SKM-1 treated with dmso at 0.1 percent for 144 hours (cell line): ENCODE results near the gene PXYLP1.

ENCODE experiments used
- DNase-seq: peaks from one replicate; lab custom pipeline; 2025; ENCODE audit not compliant: unreplicated experiment; lab: John Stamatoyannopoulos, UW

The PXYLP1 gene

GRCh38 chr3:141320399-141321108, 88.9 kb downstream of the PXYLP1 start:
- DNase-seq = no peak

- no peak for DNase-seq
These were observed 89.5 kb downstream of the PXYLP1 start for GRCh38 chr3:141321109-141321497.

GRCh38 chr3:141323936-141324704, 92.5 kb downstream of the PXYLP1 start:
- DNase-seq = no peak

- no peak for DNase-seq
These were observed 94.5 kb downstream of the PXYLP1 start for GRCh38 chr3:141326123-141326522.

GRCh38 chr3:141326626-141327025, 95.0 kb downstream of the PXYLP1 start:
- no peak for DNase-seq

GRCh38 chr3:141328286-141329166, 96.9 kb downstream of the PXYLP1 start:
- DNase-seq = no peak

- no peak for DNase-seq
These were observed 98.6 kb downstream of the PXYLP1 start for GRCh38 chr3:141330235-141330634.

- no peak for DNase-seq
These were observed 99.2 kb downstream of the PXYLP1 start for GRCh38 chr3:141330718-141331376.

- no peak for DNase-seq
These were observed 100.0 kb downstream of the PXYLP1 start for GRCh38 chr3:141331377-141332318.

- no peak for DNase-seq
These were observed 100.8 kb downstream of the PXYLP1 start for GRCh38 chr3:141332416-141332815.

- DNase-seq = no peak
These were observed 102.4 kb downstream of the PXYLP1 start for GRCh38 chr3:141333836-141334626.

- DNase-seq = no peak
These were observed 103.1 kb downstream of the PXYLP1 start for GRCh38 chr3:141334627-141335250.

- DNase-seq = no peak
These were observed 104.0 kb downstream of the PXYLP1 start for GRCh38 chr3:141335531-141336061.

- no peak for DNase-seq
These were observed 105.3 kb downstream of the PXYLP1 start for GRCh38 chr3:141336672-141337522.

GRCh38 chr3:141337523-141337854, 105.9 kb downstream of the PXYLP1 start:
- DNase-seq = no peak

- no peak for DNase-seq
These were observed 106.4 kb downstream of the PXYLP1 start for GRCh38 chr3:141337991-141338390.

- no peak for DNase-seq
These were observed 107.3 kb downstream of the PXYLP1 start for GRCh38 chr3:141338881-141339280.

- DNase-seq = no peak
These were observed 109.9 kb downstream of the PXYLP1 start for GRCh38 chr3:141341536-141341935.
